K562 (cell line): ENCODE measurements around the gene PFKL. TPM values are rescaled to one million over a fixed set of nuclear protein-coding genes. Genes with fewer than 3 reads are reported as not detected.

ENCODE experiments used
- ARNT ChIP-seq, 2 experiments: fragments of 450-650 bp; IDR thresholded peaks; 2 replicates each; pipeline ENCODE4 v1.6.1; 2016; ENCODE audit warnings: mild to moderate bottlenecking in 1 of 2
- CHD4 ChIP-seq: fragments of 200-600 bp; sonication (generic); IDR thresholded peaks from 3 replicates; pipeline ENCODE4 v1.6.1; 2012; ENCODE audit warnings: low read depth, mild to moderate bottlenecking, mixed read lengths, low read length, inconsistent platforms; ENCODE audit not compliant: insufficient read depth, insufficient replicate concordance, poor library complexity, severe bottlenecking
- CREM ChIP-seq: IDR thresholded peaks from 2 replicates; pipeline ENCODE4 v1.6.1; 2014; ENCODE audit warnings: antibody characterized with exemption, low read depth
- CTCF ChIP-seq, 3 experiments: IDR thresholded peaks in 2 of 3; conservative IDR thresholded peaks in 1 of 3; 2 replicates each; pipeline ENCODE4 v1.5.1; 2011 to 2012; ENCODE audit warnings: low read length in 3 of 3, mild to moderate bottlenecking in 3 of 3, control low read depth in 2 of 3, improper control_type of control experiment in 1 of 3, inconsistent platforms in 1 of 3, low read depth in 1 of 3, mixed read lengths in 1 of 3, moderate library complexity in 1 of 3; ENCODE audit not compliant: insufficient read depth in 2 of 3
- HOXB6 ChIP-seq: fragments of 250-450 bp; sonication (Bioruptor Pico); IDR thresholded peaks from 2 replicates; pipeline ENCODE4 v1.5.1; 2022; ENCODE audit warnings: mild to moderate bottlenecking, borderline replicate concordance
- NELFE ChIP-seq: IDR thresholded peaks from 2 replicates; pipeline ENCODE4 v1.6.1; 2011; ENCODE audit warnings: mild to moderate bottlenecking; ENCODE audit not compliant: insufficient read depth, insufficient read length
- NKRF ChIP-seq: fragments of 450-650 bp; IDR thresholded peaks from 2 replicates; pipeline ENCODE4 v1.6.1; 2016; ENCODE audit warnings: borderline replicate concordance
- NONO ChIP-seq, 2 experiments: fragments of 200-400 bp in 1 of 2; fragments of 450-650 bp in 1 of 2; formaldehyde crosslinking in 1 of 2; IDR thresholded peaks; 2 replicates each; pipeline ENCODE4 v1.6.1; 2017; ENCODE audit warnings: low read depth in 2 of 2, mild to moderate bottlenecking in 2 of 2, moderate library complexity in 2 of 2, low read length in 1 of 2
- PURB ChIP-seq: sonication (generic); formaldehyde crosslinking; IDR thresholded peaks from 2 replicates; pipeline ENCODE4 v1.9.0; 2021; ENCODE audit warnings: low read depth, mild to moderate bottlenecking, missing genetic modification reagents
- RBFOX2 ChIP-seq: fragments of 200-400 bp; formaldehyde crosslinking; IDR thresholded peaks from 2 replicates; pipeline ENCODE4 v1.6.1; 2017; ENCODE audit warnings: low read depth, mild to moderate bottlenecking, low read length, moderate library complexity
- SLC30A9 ChIP-seq: fragments of 250-450 bp; sonication (Bioruptor Pico); IDR thresholded peaks from 2 replicates; pipeline ENCODE4 v1.8.0; 2022; ENCODE audit warnings: mild to moderate bottlenecking, moderate library complexity
- STAT5A ChIP-seq: IDR thresholded peaks from 2 replicates; pipeline ENCODE4 v1.6.1; 2012; ENCODE audit warnings: low read length, inconsistent platforms, borderline replicate concordance
- ZBTB8A ChIP-seq: fragments of 450-650 bp; IDR thresholded peaks from 2 replicates; pipeline ENCODE4 v1.6.1; 2018; ENCODE audit warnings: mild to moderate bottlenecking, moderate library complexity; ENCODE audit not compliant: partially characterized antibody
- ZFP30 ChIP-seq: fragments of 250-450 bp; sonication (Bioruptor Pico); IDR thresholded peaks from 2 replicates; pipeline ENCODE4 v1.8.0; 2022; ENCODE audit warnings: moderate library complexity, mild to moderate bottlenecking, inconsistent platforms, borderline replicate concordance
- ZNF280A ChIP-seq: fragments of 450-650 bp; IDR thresholded peaks from 2 replicates; pipeline ENCODE4 v1.6.1; 2018; ENCODE audit warnings: mild to moderate bottlenecking, low read depth; ENCODE audit not compliant: partially characterized antibody
- polyA plus RNA-seq, 8 experiments: library from polyadenylated mRNA; depleted of rRNA in 4 of 8; stranded (reverse) in 5 of 8; unstranded in 3 of 8; fragments of >200 nt; fragmentation: Nextera tagmentation in 2 of 8; fragmentation: Illumina TruSeq in 1 of 8; extraction: Ambion mirVana in 2 of 8; extraction: Trizol in 1 of 8; gene quantifications; 2 replicates each; pipeline versions ENCODE4 v1.2.1 to v1.2.3, GENCODE V29; 2011 to 2014; ENCODE audit warnings: inconsistent platforms in 1 of 8, missing spikeins in 1 of 8
- total RNA-seq, 7 experiments: library from RNA; depleted of rRNA in 6 of 7; stranded (reverse); fragments of >200 nt in 6 of 7; fragmentation: Illumina TruSeq in 2 of 7; extraction: Trizol in 2 of 7; gene quantifications; 2 replicates each; pipeline versions ENCODE4 v1.2.1 to v1.2.3, GENCODE V29; 2011 to 2021; ENCODE audit warnings: low replicate concordance in 1 of 7

PFKL gene
- total and polyA plus RNA-seq, 9 of the 15 experiments (the other 6 are each of a cell fraction or from before 2014, with no cell fraction given): 1.1 to 124 (median 45.6) TPM

- TF ChIP-seq CREM (no peak), ZBTB8A (no peak), CTCF (IDR thresholded peaks at IDR 0.05 in 2 of 3, conservative IDR thresholded peaks at IDR 0.05 in 1 of 3; ENCODE audit: insufficient read depth in 2 of 3, low read depth in 1 of 3, low read length in 3 of 3) (peak in 2 of 3 experiments; percentile 8 to 22; a peak in 1 of 6 replicates), RBFOX2 (0 out of 2 replicates have a peak, but pooled peaks have one; percentile 4), PURB (no peak), STAT5A (no peak), SLC30A9 (CRISPR knock-in tag) (no peak), ZNF280A (no peak), ARNT (IDR thresholded peaks at IDR 0.05) (no peak), HOXB6 (no peak), NELFE (no peak), ZFP30 (CRISPR knock-in tag) (no peak), CHD4 (no peak), NKRF (no peak), NONO (IDR thresholded peaks at IDR 0.05; ENCODE audit: low read depth in 2 of 2, low read length in 1 of 2) (no peak)
- TF ChIP-seq, all 486 proteins: peak for 6
Measured at GRCh38 chr21:44310628-44311507, 11.0 kb downstream of the PFKL start (continued).
